Suppressor macrophage (primary cell): ENCODE data around the gene SLC38A1.
A peak's percentile ranks its signal among the peaks of the same experiment; 100 is the strongest.
"Not testable (repeated sequence)": the region's sequence is repeated elsewhere in the genome, so short reads cannot be mapped to it uniquely, and the experiment has no call there.

ENCODE experiments used
- DNase-seq, 4 experiments: peaks; one replicate each; pipeline ENCODE4 v3.0.0-alpha.2; 2020 to 2022

Gene SLC38A1

DNA sequence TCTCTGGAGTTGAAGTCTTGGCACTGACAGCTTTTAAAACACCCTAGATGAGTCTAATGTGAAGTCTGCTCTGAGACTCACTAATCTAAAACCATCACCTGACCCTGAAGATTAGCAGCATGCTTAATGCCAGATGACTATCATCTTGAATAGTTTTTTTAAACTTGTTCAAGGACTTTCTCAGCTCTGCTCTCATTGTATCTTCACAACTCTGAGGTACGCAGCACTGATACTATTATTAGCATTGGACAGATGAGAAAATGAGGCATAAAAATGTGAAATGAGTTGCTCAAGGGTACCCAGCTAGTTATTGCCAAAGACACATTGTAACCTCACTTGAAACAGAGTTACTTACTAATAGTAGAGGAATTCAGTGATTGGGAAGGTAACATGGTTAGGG lies 4.8 kb downstream of the SLC38A1 start:
- DNase-seq: no peak

DNA sequence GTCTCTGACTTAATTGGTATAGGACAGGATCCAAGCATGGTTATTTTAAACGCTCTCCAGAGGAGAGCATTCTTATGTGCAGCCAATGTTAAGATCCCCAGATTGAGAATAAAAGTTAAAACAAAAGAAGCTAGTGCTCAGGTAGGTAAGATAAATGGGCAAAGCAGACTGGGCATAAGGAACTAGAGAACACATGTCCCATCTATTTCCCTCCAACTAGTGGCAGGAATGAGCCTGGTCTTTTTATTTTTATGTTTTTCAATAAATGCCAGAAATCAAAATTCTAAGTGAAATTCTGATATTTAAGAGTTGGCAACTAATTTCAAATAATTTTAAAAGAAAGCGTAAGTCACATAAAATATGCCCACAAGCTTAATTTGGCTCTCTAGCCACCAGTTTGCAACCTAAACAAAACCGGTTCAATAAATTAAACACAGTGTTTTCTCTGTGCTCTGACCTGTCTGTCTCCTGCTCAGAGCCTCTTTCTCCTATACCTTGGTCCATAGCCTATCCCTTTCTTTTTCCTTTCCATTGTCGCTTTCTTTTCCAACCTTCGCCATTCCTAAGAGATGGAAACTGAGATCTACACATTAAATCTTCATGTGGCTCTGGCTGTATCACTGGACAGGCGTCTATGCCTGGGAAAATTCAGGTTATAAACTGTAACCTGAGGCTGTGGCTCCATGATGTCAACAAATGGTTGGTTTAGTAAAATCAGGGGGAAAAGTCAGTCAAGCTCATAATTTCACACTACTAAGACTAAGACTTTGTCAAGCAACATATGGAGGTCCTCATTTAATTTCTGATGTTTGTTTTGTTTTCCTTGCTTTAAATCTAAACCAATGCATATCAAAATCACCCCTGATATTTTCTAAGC lies 5.5 kb downstream of the SLC38A1 start:
- DNase-seq: no peak

GRCh38 chr12:46261646-46262045 lies 7.2 kb downstream of the SLC38A1 start:
- DNase-seq: no peak

DNA sequence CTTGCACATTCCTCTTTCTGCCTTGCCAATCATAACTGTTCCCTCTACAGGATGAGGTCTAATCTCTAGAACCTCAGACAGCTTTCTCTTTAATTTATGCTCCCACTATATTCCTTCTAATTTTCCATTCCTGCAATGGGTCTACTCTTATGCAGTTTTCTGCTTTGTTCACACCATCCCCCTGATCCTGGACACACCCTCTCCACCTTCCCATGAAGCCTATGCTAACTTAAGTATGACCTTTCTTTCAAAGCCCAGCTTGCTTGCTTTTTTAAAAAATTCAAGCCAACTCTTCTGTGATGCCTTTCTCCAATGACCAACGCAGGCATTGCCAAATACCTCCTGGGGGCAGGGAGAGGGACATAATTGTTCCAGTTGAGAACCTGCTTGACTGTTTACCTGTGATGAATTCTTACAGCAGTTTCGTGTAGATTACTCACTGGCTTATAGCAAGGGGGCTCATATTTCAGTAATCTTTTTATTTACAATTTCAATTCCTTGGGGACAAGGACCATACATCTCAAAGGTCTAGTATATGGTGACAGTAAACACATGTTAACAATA lies 7.8 kb downstream of the SLC38A1 start:
- no peak for DNase-seq

DNA sequence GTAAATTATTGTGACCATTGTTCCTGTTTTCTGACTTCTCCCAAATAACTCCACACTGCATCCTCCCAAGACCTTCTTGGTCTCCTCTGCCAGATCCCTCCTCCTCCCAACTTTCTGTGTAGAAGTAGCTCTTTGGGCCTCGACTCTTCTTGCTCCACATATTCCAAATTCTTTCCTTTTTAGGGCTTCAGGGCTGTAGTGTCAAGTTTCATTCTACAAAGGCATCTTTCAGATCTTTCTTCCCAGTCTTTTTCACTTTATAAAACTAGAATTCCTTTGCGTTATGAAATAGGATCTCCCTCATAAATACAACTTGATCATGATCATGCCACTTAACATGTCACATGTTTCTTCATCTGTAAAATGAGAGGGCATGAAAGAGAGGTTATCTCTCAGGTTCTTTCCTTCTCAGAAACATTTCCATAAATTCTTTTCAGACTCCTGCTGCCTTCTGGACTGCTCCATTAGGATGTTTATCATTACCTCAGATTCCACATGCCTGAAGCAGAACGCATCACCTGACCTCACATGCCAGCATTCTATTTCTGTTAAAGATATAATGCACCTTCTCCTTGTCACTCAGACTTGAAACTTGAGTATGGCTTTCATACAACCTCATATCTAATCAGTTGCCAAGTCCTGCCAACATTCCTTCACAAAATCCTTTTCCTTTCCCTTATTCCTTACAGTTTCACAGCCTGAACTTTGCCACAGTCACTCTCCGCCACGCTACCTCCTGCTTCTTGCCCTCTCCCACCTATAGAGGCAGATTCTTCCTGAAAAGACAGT lies 8.5 kb downstream of the SLC38A1 start:
- DNase-seq: no peak

GRCh38 chr12:46259713-46260112 lies 9.1 kb downstream of the SLC38A1 start:
- no peak for DNase-seq

GRCh38 chr12:46259071-46259470 lies 9.8 kb downstream of the SLC38A1 start:
- no peak for DNase-seq

GRCh38 chr12:46258129-46258528 lies 10.7 kb downstream of the SLC38A1 start:
- DNase-seq: no peak

- DNase-seq: no peak
Observed at GRCh38 chr12:46256942-46257341, 11.9 kb downstream of the SLC38A1 start.

GRCh38 chr12:46253544-46254162 lies 15.2 kb downstream of the SLC38A1 start:
- no peak for DNase-seq

- DNase-seq: not testable (repeated sequence)
Observed at GRCh38 chr12:46251994-46252393, 16.8 kb downstream of the SLC38A1 start.

- not testable (repeated sequence) for DNase-seq
Observed at GRCh38 chr12:46249960-46250359, 18.9 kb downstream of the SLC38A1 start.

GRCh38 chr12:46246021-46246700 lies 22.7 kb downstream of the SLC38A1 start:
- no peak for DNase-seq

DNA sequence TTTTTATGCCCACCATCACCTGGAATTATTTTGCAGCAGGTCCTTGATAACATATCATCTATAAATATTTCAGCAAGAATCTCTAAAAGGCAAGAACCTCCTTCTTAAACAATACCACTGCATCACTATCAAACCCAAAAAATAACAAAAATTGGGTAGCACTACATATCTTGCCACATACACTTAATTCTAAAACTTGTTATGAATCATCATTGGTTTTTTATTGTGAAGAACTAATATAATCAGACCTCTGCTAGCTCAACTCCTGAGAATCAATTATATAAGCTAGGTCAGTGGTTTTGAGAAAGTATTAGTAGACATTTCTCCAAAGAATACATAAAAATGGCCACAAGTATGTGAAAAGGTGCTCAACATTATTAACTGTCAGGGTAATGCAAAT lies 23.8 kb downstream of the SLC38A1 start:
- DNase-seq: no peak

DNA sequence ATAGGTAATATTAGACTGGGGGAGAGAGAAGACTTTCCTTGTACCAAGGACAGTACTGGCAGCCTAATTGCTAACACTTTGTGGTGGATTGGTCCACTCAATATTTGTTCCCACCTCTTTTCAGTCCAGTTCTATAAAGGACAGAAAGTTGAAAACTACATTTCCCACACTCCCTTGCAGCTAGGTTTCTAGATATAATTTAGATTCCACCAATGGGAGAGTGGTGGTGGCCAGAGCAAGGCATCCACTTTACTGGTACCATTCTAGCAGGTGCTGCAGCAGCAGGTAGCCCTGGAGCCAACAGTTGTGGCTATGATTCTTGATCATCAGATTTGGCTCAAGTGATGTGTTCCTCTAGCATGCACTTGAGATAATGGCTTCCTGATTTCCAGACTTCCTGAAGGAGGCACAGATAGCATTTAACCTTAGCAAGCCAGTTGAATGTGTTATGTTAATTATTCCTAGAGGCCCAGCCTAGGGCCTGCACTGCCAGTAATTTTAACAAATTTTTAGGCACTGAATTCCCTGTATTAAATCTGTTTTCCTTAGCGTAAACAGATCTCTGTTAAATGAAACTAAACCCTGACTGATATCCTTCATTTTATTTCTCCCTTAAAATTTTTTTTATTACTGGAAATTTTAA lies 24.4 kb downstream of the SLC38A1 start:
- DNase-seq: no peak

- DNase-seq: no peak
Observed at GRCh38 chr12:46242569-46242968, 26.3 kb downstream of the SLC38A1 start.

GRCh38 chr12:46240436-46240835 lies 28.4 kb downstream of the SLC38A1 start:
- no peak for DNase-seq

DNA sequence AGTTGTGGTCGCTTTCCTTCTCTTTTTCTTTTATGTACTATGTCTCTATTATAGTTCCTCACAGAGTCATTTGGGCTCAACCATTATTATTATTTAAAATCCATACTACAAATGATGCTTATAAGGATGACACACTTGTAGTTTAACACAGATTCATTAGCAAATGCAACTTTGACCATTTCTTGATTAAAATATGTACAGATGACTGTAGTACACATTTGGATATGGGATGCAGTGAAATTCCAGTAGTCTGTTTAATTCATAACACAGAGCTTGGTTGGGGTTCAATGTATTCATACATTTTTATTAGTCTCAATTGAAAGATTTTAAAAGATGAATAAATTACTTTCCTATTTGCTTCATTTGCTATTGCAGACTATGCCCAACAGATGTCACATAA lies 30.0 kb downstream of the SLC38A1 start:
- no peak for DNase-seq

- DNase-seq: peak; percentile 55 to 81 (median 78)
Observed at GRCh38 chr12:46237371-46238045, 31.3 kb downstream of the SLC38A1 start.

- DNase-seq: no peak
Observed at GRCh38 chr12:46234000-46234399, 34.8 kb downstream of the SLC38A1 start.

- no peak for DNase-seq
Observed at GRCh38 chr12:46233423-46233822, 35.4 kb downstream of the SLC38A1 start.
